Sigmoid colon (tissue), 7 donors: ENCODE results near the gene ALAS1. TPM values are rescaled to one million over a fixed set of nuclear protein-coding genes. Genes with fewer than 3 reads are reported as not detected.

Experiments used
- DNase-seq: peaks from one replicate; pipeline ENCODE4 v3.0.0-alpha.2; 2019
- H3K27ac ChIP-seq, 4 donors: fragments of 200-600 bp; sonication (generic); one replicate each; pipeline ENCODE4 v1.5.1; 2016 to 2019; ENCODE audit warnings: mild to moderate bottlenecking in 1 of 4
- H3K27me3 ChIP-seq, 3 donors: fragments of 200-600 bp; sonication (generic); one replicate each; pipeline ENCODE4 v1.5.1; 2019; ENCODE audit warnings: mild to moderate bottlenecking in 1 of 3
- H3K36me3 ChIP-seq, 4 donors: fragments of 200-600 bp; sonication (generic); one replicate each; pipeline ENCODE4 v1.5.1; 2016 to 2019
- H3K4me1 ChIP-seq, 4 donors: fragments of 200-600 bp; sonication (generic); one replicate each; pipeline ENCODE4 v1.5.1; 2017 to 2019
- H3K4me3 ChIP-seq, 4 donors: fragments of 200-600 bp; sonication (generic); one replicate each; pipeline ENCODE4 v1.5.1; 2017 to 2019; ENCODE audit warnings: mild to moderate bottlenecking in 2 of 4, moderate library complexity in 1 of 4
- H3K9me3 ChIP-seq, 4 donors: fragments of 200-600 bp in 3 of 4; sonication (generic) in 3 of 4; one replicate each; pipeline versions ENCODE4 v1.5.1 to v1.6.1; 2013 to 2019
- CTCF ChIP-seq, 4 experiments: fragments of 450-650 bp in 3 of 4; fragments of 200-600 bp in 1 of 4; IDR thresholded peaks; one replicate each; pipeline ENCODE4 v1.5.1; 2016 to 2019; ENCODE audit warnings: antibody characterized with exemption in 4 of 4, mild to moderate bottlenecking in 3 of 4, moderate library complexity in 2 of 4
- EP300 ChIP-seq, 4 donors: sonication (generic); formaldehyde crosslinking; IDR thresholded peaks; one replicate each; pipeline ENCODE4 v1.6.1; 2017; ENCODE audit warnings: antibody characterized with exemption in 4 of 4
- POLR2A ChIP-seq, 2 donors: fragments of 450-650 bp; IDR thresholded peaks; one replicate each; pipeline ENCODE4 v1.6.1; 2016; ENCODE audit warnings: antibody characterized with exemption in 2 of 2, mild to moderate bottlenecking in 2 of 2, moderate library complexity in 2 of 2
- POLR2AphosphoS5 ChIP-seq, 4 donors: sonication (generic); formaldehyde crosslinking; IDR thresholded peaks; one replicate each; pipeline ENCODE4 v1.6.1; 2017; ENCODE audit warnings: antibody characterized with exemption in 4 of 4
- WGBS, 2 donors: extraction: QIAGEN DNeasy Blood & Tissue Kit; methylation state at CpG; one replicate each; pipeline ENCODE4 v1.1.7; 2013; 5-methylcytosine and 5-hydroxymethylcytosine counted together
- intact Hi-C: fragments of 100-400 bp; cut with DNase I; formaldehyde crosslinking; loops from one replicate; pipeline ENCODE4 v1.15.1; 2023
- polyA plus RNA-seq, 3 donors: library from polyadenylated mRNA; stranded (reverse); fragments of 200-250 nt; gene quantifications; one replicate each; pipeline ENCODE4 v1.2.3, GENCODE V29; 2013
- total RNA-seq, 4 donors: library from RNA; depleted of rRNA; stranded (reverse); fragments of >200 nt; gene quantifications; one replicate each; pipeline ENCODE4 v1.1.0, GENCODE V29; 2016
- donor health status: healthy with polysubstance abuse.
- donor health status: Bipolar disorder and iron deficiency.
- donor health status: healthy.

The ALAS1 gene
- total and polyA plus RNA-seq, 7 donors: 23.2 to 121 (median 27.3) TPM

- Histone ChIP-seq H3K4me3 (no peak overlapping the region), H3K27ac (no peak overlapping the region), H3K36me3 (peaks cover 26 to 74% (median 42%) of the 10 kb centered on the region in 4 donors), H3K27me3 (no peaks in the 10 kb centered on the region), H3K4me1 (peaks cover 0 to 38% (median 23%) of the 10 kb centered on the region in 4 donors), H3K9me3 (no peaks in the 10 kb centered on the region)
- intact Hi-C loops: no loop called here
- TF ChIP-seq EP300 (IDR thresholded peaks at IDR 0.05) (no peak), CTCF (IDR thresholded peaks at IDR 0.05) (no peak), POLR2AphosphoS5 (IDR thresholded peaks at IDR 0.05) (no peak)
- 94 to 95% methylated on average over 6 of the region's 6 CpGs for WGBS, 2 donors
- no peak for DNase-seq
Observed at GRCh38 chr3:52230461-52230860, 32.5 kb downstream of the ALAS1 start.

GRCh38 chr3:52230889-52231499 lies 33.0 kb downstream of the ALAS1 start:
- H3K4me1 ChIP-seq: peaks cover 0 to 43% (median 28%) of the 10 kb centered on the region in 4 donors
- no peak for DNase-seq
- H3K4me3 ChIP-seq: no peak overlapping the region
- H3K27me3 ChIP-seq: no peaks in the 10 kb centered on the region
- TF ChIP-seq POLR2AphosphoS5 (IDR thresholded peaks at IDR 0.05) (no peak), POLR2A (IDR thresholded peaks at IDR 0.05) (no peak), EP300 (IDR thresholded peaks at IDR 0.05) (no peak), CTCF (IDR thresholded peaks at IDR 0.05) (no peak)
- intact Hi-C loops: loop anchor here (1.0 kb wide), 1 partner anchor 108 kb away; no protein-coding TSS in a partner anchor
- peaks cover 26 to 74% (median 42%) of the 10 kb centered on the region in 4 donors for H3K36me3 ChIP-seq
- WGBS, 2 donors: 86 to 89% methylated on average over 16 of the region's 16 CpGs
- no peaks in the 10 kb centered on the region for H3K9me3 ChIP-seq
- no peak overlapping the region for H3K27ac ChIP-seq

- 61 to 67% methylated on average over 34 of the region's 34 CpGs for WGBS, 2 donors
- Histone ChIP-seq H3K36me3 (peaks cover 26 to 74% (median 42%) of the 10 kb centered on the region in 4 donors), H3K4me3 (no peak overlapping the region), H3K27ac (no peak overlapping the region), H3K4me1 (peaks cover 0 to 50% (median 35%) of the 10 kb centered on the region in 4 donors), H3K9me3 (no peaks in the 10 kb centered on the region), H3K27me3 (no peaks in the 10 kb centered on the region)
- no peak for DNase-seq
- intact Hi-C loops: loop anchor here (1.0 kb wide), 1 partner anchor 108 kb away; no protein-coding TSS in a partner anchor
- TF ChIP-seq EP300 (IDR thresholded peaks at IDR 0.05) (no peak), CTCF (IDR thresholded peaks at IDR 0.05) (peak; percentile 80 to 91 (median 84)), POLR2AphosphoS5 (IDR thresholded peaks at IDR 0.05) (peak in 3 of 4 donors; percentile 8 to 59 (median 36)), POLR2A (IDR thresholded peaks at IDR 0.05) (no peak)
Observed at GRCh38 chr3:52231502-52232278, 33.7 kb downstream of the ALAS1 start.

- peaks cover 26 to 69% (median 42%) of the 10 kb centered on the region in 4 donors for H3K36me3 ChIP-seq
- no peak overlapping the region for H3K4me3 ChIP-seq
- TF ChIP-seq EP300 (IDR thresholded peaks at IDR 0.05): no peak
- TF ChIP-seq CTCF (IDR thresholded peaks at IDR 0.05): no peak
- TF ChIP-seq POLR2AphosphoS5 (IDR thresholded peaks at IDR 0.05): no peak
- TF ChIP-seq POLR2A (IDR thresholded peaks at IDR 0.05): no peak
- intact Hi-C loops: no loop called here
- DNase-seq: no peak
- peaks cover 0 to 58% (median 43%) of the 10 kb centered on the region in 4 donors for H3K4me1 ChIP-seq
- no peaks in the 10 kb centered on the region for H3K9me3 ChIP-seq
- no peak overlapping the region for H3K27ac ChIP-seq
- H3K27me3 ChIP-seq: no peaks in the 10 kb centered on the region
- 82 to 92% methylated on average over 28 of the region's 28 CpGs for WGBS, 2 donors
Observed at GRCh38 chr3:52232279-52233107, 34.5 kb downstream of the ALAS1 start.
